ENCODE data around the gene GSE1.

The GSE1 gene

GRCh38 chr16:85574672-85575475, 38.2 kb upstream of the GSE1 start:
- DNase-seq: no peak

- no peak for DNase-seq
Observed at GRCh38 chr16:85575920-85576319, 37.2 kb upstream of the GSE1 start.

- DNase-seq: no peak
Observed at GRCh38 chr16:85576944-85577343, 36.2 kb upstream of the GSE1 start.

GRCh38 chr16:85577899-85578598, 35.1 kb upstream of the GSE1 start:
- DNase-seq: no peak

GRCh38 chr16:85578599-85578948, 34.5 kb upstream of the GSE1 start:
- no peak for DNase-seq

GRCh38 chr16:85579191-85579590, 33.9 kb upstream of the GSE1 start:
- DNase-seq: no peak

DNA sequence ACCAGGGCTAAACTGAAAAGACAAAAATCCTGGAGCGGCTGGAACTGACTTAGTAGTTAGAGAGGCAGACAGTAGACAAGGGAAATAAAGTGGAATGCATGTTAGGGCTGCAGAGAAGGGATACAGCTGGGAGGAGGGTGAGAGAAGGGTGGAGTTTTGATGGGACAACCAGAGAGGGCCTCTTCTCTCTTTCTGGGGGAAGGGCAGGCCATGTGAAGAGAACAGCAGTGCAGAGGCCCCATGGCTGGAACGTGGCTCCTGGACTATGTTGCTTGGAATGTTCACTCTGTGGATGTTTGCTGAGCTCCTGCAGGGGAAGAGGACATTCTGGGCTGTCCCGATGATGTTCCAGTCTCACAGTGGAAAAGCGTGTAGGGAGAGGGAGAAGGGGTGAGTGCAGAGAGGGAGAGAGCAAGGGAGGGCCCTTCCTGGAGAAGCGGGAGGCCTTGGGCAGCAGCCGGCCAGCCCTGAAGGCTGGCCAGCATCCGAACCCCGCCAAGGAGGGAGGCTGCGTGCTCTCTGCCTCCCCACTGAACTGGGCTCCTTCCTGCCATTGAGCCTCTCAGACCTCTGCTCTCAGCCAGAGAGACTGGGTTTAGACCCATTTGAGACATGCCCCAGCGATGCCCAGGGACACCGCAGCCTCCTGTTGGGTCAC, 33.1 kb upstream of the GSE1 start:
- no peak for DNase-seq

DNA sequence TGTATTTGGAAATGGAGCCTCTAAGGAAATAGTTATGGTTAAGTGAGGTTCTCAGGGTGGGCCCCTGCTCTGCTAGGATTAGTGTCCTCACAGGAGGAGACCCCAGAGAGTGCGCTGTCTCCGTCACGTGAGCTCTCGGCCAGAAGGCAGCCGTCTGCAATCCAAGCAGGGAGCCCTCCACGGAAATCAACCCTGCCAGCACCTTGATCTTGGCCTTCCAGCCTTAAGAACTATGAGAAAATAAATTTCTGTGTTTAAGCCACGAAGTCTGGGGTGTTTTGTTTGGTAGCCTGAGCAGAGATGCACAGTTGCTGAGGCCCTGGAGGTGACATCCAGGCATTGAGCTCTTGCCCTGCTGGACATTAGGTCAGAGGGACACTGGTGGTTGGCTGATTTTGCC, 32.4 kb upstream of the GSE1 start:
- no peak for DNase-seq

GRCh38 chr16:85582229-85582991, 30.7 kb upstream of the GSE1 start:
- DNase-seq: no peak

DNA sequence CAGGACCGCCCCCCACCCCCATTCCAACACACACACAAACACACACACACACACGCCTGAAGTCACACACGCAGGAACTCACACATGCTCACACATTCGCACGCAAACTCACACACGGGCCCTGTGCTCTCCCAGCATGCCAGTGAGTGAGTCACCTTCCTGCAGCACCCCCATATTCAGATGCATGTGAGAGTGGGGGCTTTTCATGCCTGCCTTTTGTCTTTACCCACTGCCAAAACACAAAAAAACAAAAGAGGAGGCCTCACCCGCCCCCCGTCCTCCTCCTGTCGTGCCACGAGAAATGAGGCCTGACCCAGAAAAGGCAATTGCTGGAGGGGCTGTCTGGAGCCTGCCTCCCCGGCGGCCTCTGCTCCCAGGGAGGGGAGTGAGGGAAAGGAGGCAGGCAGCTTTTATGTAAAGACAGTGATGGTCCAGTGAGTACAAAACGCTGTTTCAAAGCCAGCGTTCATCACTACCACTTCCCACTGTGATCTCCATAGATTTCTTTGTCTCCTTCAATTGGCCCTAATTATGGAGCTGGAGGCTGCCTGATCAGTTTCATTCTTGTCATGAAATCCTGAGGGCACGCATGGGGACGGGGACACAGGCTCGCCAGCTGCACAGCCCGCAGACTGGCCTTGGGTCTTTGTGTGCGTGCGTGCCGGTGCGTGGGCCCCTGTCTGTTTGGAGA, 29.5 kb upstream of the GSE1 start:
- no peak for DNase-seq

DNA sequence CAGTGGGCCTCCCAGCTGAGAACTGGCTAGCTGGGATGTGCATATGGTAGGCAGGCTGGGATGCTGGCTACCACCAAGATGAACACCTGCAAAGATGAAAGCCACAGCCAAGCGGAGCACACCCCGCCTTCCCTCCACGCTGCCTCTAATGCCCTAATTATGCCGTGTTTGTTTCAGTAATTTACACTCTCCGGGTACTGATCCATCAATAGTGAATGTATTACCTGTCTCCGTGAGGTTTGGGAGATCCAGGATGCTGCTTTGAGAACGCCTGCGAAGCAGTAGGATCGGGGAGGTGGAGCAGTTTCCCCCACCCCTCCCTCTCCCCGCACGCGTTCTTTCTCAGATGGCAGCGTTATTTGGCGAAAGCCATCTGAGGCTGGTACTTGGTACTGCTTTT, 28.9 kb upstream of the GSE1 start:
- DNase-seq: no peak

DNA sequence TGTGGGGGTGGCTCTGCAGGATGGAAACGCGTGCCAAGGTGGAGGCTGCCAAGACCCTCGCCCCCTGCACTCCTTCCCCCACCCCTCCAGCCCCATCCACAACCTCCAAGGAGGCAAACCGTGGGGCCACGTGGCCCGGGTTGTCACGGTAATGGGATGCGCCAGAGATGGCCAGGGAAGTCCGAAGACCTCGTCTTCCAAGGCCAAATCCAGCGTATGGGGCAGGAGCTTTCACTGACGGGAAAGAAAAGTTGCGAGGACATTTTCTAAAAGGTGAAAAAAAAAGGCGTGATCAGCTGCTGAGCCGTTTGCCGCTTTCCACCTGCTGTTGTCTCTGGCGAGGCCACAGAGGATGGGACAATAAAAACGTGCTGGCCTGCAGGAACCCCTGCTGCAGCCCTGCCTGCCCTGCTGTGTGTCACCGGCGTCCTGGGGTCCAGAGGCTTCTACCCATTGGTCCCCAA, 28.3 kb upstream of the GSE1 start:
- no peak for DNase-seq

DNA sequence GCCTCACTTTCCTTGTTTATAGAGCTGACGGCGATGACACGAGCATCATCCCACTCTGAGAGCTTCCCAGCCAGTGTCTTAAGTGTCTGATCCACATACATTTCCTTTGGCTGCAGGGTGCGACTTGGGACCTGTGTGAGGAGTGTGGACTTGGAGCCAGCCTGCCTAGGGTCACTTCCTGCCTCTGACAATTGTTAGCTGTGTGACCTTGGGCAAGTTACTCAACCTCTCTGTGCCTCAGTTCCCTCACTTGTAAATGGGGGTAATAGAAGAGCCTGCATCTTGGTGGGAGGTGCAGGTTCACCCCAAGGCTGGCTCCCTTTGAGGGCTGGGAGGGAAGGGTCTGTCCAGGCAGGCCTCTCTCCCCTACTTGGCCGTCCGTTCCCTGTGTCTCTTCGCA, 27.4 kb upstream of the GSE1 start:
- DNase-seq: no peak

GRCh38 chr16:85586380-85587104, 26.6 kb upstream of the GSE1 start:
- DNase-seq: no peak

GRCh38 chr16:85587762-85588556, 25.2 kb upstream of the GSE1 start:
- no peak for DNase-seq

- no peak for DNase-seq
Observed at GRCh38 chr16:85588562-85589503, 24.3 kb upstream of the GSE1 start.

GRCh38 chr16:85589688-85590505, 23.2 kb upstream of the GSE1 start:
- DNase-seq: no peak

DNA sequence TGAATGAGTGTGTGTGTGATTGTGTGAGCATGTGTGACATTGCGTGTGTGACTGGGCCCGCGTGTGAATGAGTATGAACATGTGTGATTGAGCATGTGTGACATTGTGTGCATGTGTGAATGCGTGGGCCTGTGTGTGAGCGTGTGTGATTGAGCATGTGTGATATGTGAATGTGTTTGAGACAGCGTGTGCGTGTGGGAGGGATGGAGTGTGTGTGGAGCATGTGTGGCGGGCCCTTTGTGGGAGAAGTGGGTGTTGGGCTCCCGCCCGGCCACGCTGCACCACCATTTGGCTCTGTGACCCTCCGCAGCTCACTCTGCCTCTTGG, 22.7 kb upstream of the GSE1 start:
- DNase-seq: no peak

GRCh38 chr16:85591381-85591780, 21.7 kb upstream of the GSE1 start:
- no peak for DNase-seq
